Measurements from ENCODE around the gene FAM217A. TPM values are rescaled to one million over a fixed set of nuclear protein-coding genes. Genes with fewer than 3 reads are reported as not detected.

FAM217A gene
- total and polyA plus RNA-seq, 2 of the 8 experiments (the other 6 are each of a cell fraction or from before 2014, with no cell fraction given), result 0.03 TPM; not detected in 1

DNA sequence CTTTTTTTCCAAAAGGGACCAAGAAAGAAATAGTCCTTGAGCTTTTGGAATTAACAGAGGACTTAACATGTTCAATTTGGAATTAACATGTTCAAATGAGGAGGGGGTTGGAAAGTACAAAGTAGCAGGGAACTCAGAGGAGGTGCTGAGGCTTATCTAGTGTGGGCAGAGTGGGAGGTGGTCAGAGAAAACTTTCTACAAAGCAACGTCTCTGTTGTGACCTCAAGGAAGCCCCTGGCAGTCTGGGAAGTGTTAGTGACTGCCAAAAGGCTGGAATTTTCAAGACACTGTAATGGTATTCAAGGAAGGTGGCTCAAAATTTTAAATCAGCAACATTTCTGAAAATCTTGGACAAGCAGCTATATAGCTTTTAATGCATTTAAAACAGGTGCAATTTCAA, 49.1 kb upstream of the FAM217A start:
- no peaks in the 10 kb centered on the region; the same call in 1 of the 2 replicates for H3K79me1 ChIP-seq (ENCODE audit: low read depth, low read length)
- H3K56ac ChIP-seq (replicated peaks; ENCODE audit: insufficient read length, low read depth, low read length), result no peak overlapping the region
- POLR2A ChIA-PET (ENCODE audit: partially characterized antibody), result interaction anchor here (1.2 to 1.9 kb wide), 3 partner anchors 8 to 14 kb away, joined by 4 to 5 read pairs (median 5); partner anchors contain the start of gene ECI2
- no peak overlapping the region for H2AFZ ChIP-seq (ENCODE audit: low read length)
- 89% methylated on average over 1 of the region's 1 CpG; no CpG with 5 or more reads in 1 of the 2 experiments for whole genome bisulfite sequencing, 2 experiments (ENCODE audit: extremely low coverage in 1 of 2, insufficient coverage in 1 of 2, insufficient read length in 1 of 2, insufficient replicate concordance in 2 of 2, low coverage in 1 of 2, low lambda C conversion rate in 2 of 2, missing lambda C conversion rate in 1 of 2)
- no peak overlapping the region for H3K27ac ChIP-seq (ENCODE audit: low read depth, low read length)
- H3K4ac ChIP-seq (replicated peaks; ENCODE audit: insufficient read length, low read depth, low read length), result no peak overlapping the region
- H4K91ac ChIP-seq (replicated peaks; ENCODE audit: insufficient read length, low read length), result no peak overlapping the region
- H2BK5ac ChIP-seq (ENCODE audit: low read depth, low read length), result no peak overlapping the region
- H3K18ac ChIP-seq (ENCODE audit: extremely low read depth, low read length), result no peak overlapping the region
- H4K8ac ChIP-seq (ENCODE audit: extremely low read depth, insufficient read depth, low read length), result no peak overlapping the region
- no peak overlapping the region for H2BK15ac ChIP-seq (ENCODE audit: low read length)
- H3K27me3 ChIP-seq (replicated peaks in 1 of 4; ENCODE audit: control insufficient read depth in 3 of 4, extremely low read depth in 1 of 4, insufficient read depth in 3 of 4, low read length in 3 of 4), result no peaks in the 10 kb centered on the region
- H3K79me2 ChIP-seq (ENCODE audit: control insufficient read depth in 1 of 2, insufficient read depth in 2 of 2, low read length in 2 of 2), result peaks cover 0 to 11% of the 10 kb centered on the region in 2 experiments; a peak in 3 of 4 replicates
- H3K4me3 ChIP-seq (ENCODE audit: extremely low read depth in 1 of 4, insufficient read depth in 2 of 4, low read depth in 3 of 4, low read length in 4 of 4), result no peak overlapping the region
- no peak overlapping the region for H3K4me2 ChIP-seq (ENCODE audit: insufficient read depth in 1 of 2, low read depth in 2 of 2, low read length in 2 of 2)
- peaks cover 7% of the 10 kb centered on the region in 2 experiments; a peak in 3 of 4 replicates for H3K9me3 ChIP-seq (ENCODE audit: insufficient read depth in 2 of 2, low read depth in 1 of 2, low read length in 1 of 2)
- CTCF ChIA-PET (ENCODE audit: partially characterized antibody), result interaction anchor here (1.3 kb wide), 1 partner anchor 82 kb away, joined by 3 read pairs; no protein-coding TSS in a partner anchor
- no peak overlapping the region for H3K23ac ChIP-seq (ENCODE audit: insufficient read length)
- H2AK5ac ChIP-seq (ENCODE audit: low read depth, low read length), result no peak overlapping the region
- FAIRE-seq (no peak), DNase-seq (ENCODE audit: low read depth in 1 of 2, low spot score in 2 of 2) (no peak)
- H2BK20ac ChIP-seq (ENCODE audit: low read length), result no peak overlapping the region
- H4K5ac ChIP-seq (ENCODE audit: insufficient read length, low read depth, low read length), result no peak overlapping the region
- H3K9ac ChIP-seq (replicated peaks in 1 of 4; ENCODE audit: extremely low read depth in 1 of 4, low read depth in 3 of 4, low read length in 3 of 4), result no peak overlapping the region
- H3K14ac ChIP-seq (ENCODE audit: insufficient read length), result no peak overlapping the region
- H3K23me2 ChIP-seq (ENCODE audit: low read depth, low read length), result no peaks in the 10 kb centered on the region
- no peak overlapping the region for H2BK12ac ChIP-seq (ENCODE audit: low read depth, low read length)
- no peak overlapping the region for H2BK120ac ChIP-seq (replicated peaks; ENCODE audit: low read depth, low read length)
- no peaks in the 10 kb centered on the region for H3K4me1 ChIP-seq (replicated peaks in 1 of 4; ENCODE audit: control insufficient read depth in 3 of 4, insufficient read depth in 4 of 4, low read length in 3 of 4)
- H4K20me1 ChIP-seq (replicated peaks in 1 of 2; ENCODE audit: control insufficient read depth in 1 of 2, insufficient read depth in 2 of 2, low read length in 2 of 2), result peaks cover 0 to 2% of the 10 kb centered on the region in 2 experiments
- H3K36me3 ChIP-seq (ENCODE audit: control insufficient read depth in 2 of 4, insufficient read depth in 4 of 4, low read length in 3 of 4), result peaks cover 18 to 84% (median 57%) of the 10 kb centered on the region in 4 experiments

Data from H1 (cell line).